ENCODE results near the gene CRACR2B. TPM values are rescaled to one million over a fixed set of nuclear protein-coding genes. Genes with fewer than 3 reads are reported as not detected.

CRACR2B gene
- total and polyA plus RNA-seq, 2 donors (not counting 1 experiment from before 2014, with no cell fraction given), result 9.7 to 67.7 TPM

DNA sequence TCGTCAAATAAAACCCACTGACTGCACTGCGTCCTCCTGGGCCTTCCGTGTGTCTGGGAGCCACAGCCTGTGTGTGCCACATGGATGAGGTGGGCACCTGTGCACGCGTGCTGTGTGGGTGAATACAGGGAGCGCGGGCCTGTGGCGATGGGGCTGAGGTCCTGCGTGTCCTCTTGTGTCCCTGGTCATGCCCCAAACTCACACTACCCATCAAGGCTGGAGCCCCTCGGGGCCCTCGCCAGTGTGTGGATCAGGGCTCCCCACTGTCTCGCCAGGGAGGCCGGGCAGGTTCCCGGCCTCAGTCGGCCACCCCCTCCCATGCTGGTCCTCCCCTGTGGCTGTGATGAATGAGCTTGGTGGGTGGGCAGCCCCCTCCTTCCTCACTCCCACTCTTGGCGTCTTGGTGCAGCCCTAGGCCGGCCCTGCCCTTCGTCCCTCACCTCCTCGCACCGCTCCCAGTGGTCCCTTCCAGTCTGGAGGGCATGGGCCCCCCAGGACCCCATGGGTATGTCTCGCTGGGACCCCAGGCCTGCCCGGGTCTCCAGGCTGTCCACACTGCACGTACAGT is 4.3 kb downstream of the CRACR2B start:
- peaks cover 60 to 67% of the 10 kb centered on the region in 2 donors for H3K4me1 ChIP-seq (ENCODE audit: control insufficient read depth in 2 of 2, insufficient read depth in 2 of 2, low read length in 2 of 2)

More for the DNA sequence above, 4.3 kb downstream of the CRACR2B start:
- WGBS (ENCODE audit: insufficient coverage), result 83% methylated on average over 19 of the region's 23 CpGs
- intact Hi-C loops (cut with micrococcal nuclease), result no loop called here
- Histone ChIP-seq H3K36me3 (replicated peaks in 1 of 2; ENCODE audit: control extremely low read depth in 1 of 2, control insufficient read depth in 1 of 2, extremely low read depth in 1 of 2, insufficient read depth in 2 of 2, low read length in 1 of 2) (no peaks in the 10 kb centered on the region), H3K9me3 (ENCODE audit: control extremely low read depth in 1 of 3, control insufficient read depth in 2 of 3, insufficient read depth in 1 of 3, low read length in 2 of 3) (peaks cover 0 to 15% (median 0%) of the 10 kb centered on the region in 3 donors), H3K27ac (ENCODE audit: low read length in 2 of 2) (no peak overlapping the region), H3K9ac (ENCODE audit: low read length) (peak overlapping the region; percentile 42), H3K4me2 (replicated peaks; ENCODE audit: low read depth, low read length, poor library complexity, severe bottlenecking) (peak overlapping the region; percentile 88), H3K79me2 (ENCODE audit: control insufficient read depth, insufficient read depth, low read length) (no peaks in the 10 kb centered on the region), H4K20me1 (ENCODE audit: control insufficient read depth, insufficient read depth, low read length, poor library complexity, severe bottlenecking) (peaks cover 56% of the 10 kb centered on the region), H2AFZ (ENCODE audit: insufficient read depth, low read depth, low read length, poor library complexity, severe bottlenecking) (peak overlapping the region; percentile 49), H3K4me3 (ENCODE audit: control extremely low read depth in 1 of 5, extremely low read depth in 1 of 5, insufficient read depth in 1 of 5, low read depth in 2 of 5, low read length in 4 of 5) (peak overlapping the region in 3 of 5 experiments; percentile 33 to 58 (median 47)), H3K27me3 (replicated peaks in 1 of 4; ENCODE audit: control extremely low read depth in 1 of 4, control insufficient read depth in 3 of 4, insufficient read depth in 4 of 4, low read length in 3 of 4) (peaks cover 0 to 65% (median 20%) of the 10 kb centered on the region in 4 experiments)
- no peak for TF ChIP-seq CTCF (IDR thresholded peaks at IDR 0.05)
- no peak for TF ChIP-seq EZH2 (IDR thresholded peaks at IDR 0.05; ENCODE audit: borderline replicate concordance, insufficient read depth, low read depth, low read length, poor library complexity, severe bottlenecking)
- no peak for ATAC-seq (ENCODE audit: low read depth)
- H3K27me3 Mint-ChIP-seq, result peaks cover 7% of the 10 kb centered on the region
- H3K27ac Mint-ChIP-seq, result no peak overlapping the region
- ChIA-PET CTCF (interaction anchor here (1.1 to 2.1 kb wide), 3 partner anchors 11 to 56 kb away, joined by 3 to 6 read pairs (median 3); partner anchors contain the start of gene TSPAN4), POLR2A (interaction anchor here (1.0 to 6.4 kb wide), 3 partner anchors 11 to 36 kb away, joined by 3 to 57 read pairs (median 6); partner anchors contain the start of genes PNPLA2, POLR2L and TSPAN4)
- peaks cover 48% of the 10 kb centered on the region for H3K4me1 Mint-ChIP-seq
- peak overlapping the region; percentile 70 for H3K4me3 Mint-ChIP-seq
- H3K9me3 Mint-ChIP-seq (ENCODE audit: insufficient read depth), result no peaks in the 10 kb centered on the region
- peak; percentile 50 for DNase-seq
